MCF 10A (cell line): ENCODE measurements around the gene DYNC2H1. TPM values are rescaled to one million over a fixed set of nuclear protein-coding genes. Genes with fewer than 3 reads are reported as not detected.
A peak's percentile ranks its signal among the peaks of the same experiment; 100 is the strongest.

Experiments used
- BruUV-seq: library from RNA; stranded (reverse); fragments of 400-500 nt; replicated peaks from 2 replicates; lab custom pipeline; 2021; lab: Mats Ljungman, UMichigan
- CTCF ChIA-PET: fragments of 300-600 bp; sonication (Branson Sonifier 250); formaldehyde crosslinking; extraction: SDS; loops from one replicate; lab custom pipeline; 2021; ENCODE audit warnings: antibody characterized with exemption, inconsistent platforms; lab: Yijun Ruan, JAX
- POLR2A ChIA-PET: fragments of 300-600, 350-650 bp; sonication (Branson Sonifier 250); formaldehyde crosslinking; extraction: SDS; loops from one replicate; lab custom pipeline; 2020; ENCODE audit warnings: antibody characterized with exemption, inconsistent platforms; lab: Yijun Ruan, JAX
- DNase-seq: peaks from one replicate; pipeline ENCODE4 v3.0.0-alpha.2; 2018; ENCODE audit not compliant: unreplicated experiment
- H3K27ac Mint-ChIP-seq: one replicate; pipeline ENCODE4 v1.8.0; 2022; ENCODE audit warnings: mild to moderate bottlenecking, low read depth, mixed read lengths; ENCODE audit not compliant: unreplicated experiment
- H3K27me3 Mint-ChIP-seq: one replicate; pipeline ENCODE4 v1.8.0; 2022; ENCODE audit warnings: mixed read lengths; ENCODE audit not compliant: insufficient read depth, unreplicated experiment
- H3K36me3 Mint-ChIP-seq: one replicate; pipeline ENCODE4 v1.8.0; 2022; ENCODE audit warnings: mild to moderate bottlenecking, moderate library complexity, mixed read lengths; ENCODE audit not compliant: insufficient read depth, unreplicated experiment
- H3K4me1 Mint-ChIP-seq: one replicate; pipeline ENCODE4 v1.8.0; 2022; ENCODE audit warnings: mixed read lengths; ENCODE audit not compliant: insufficient read depth, unreplicated experiment
- H3K4me3 Mint-ChIP-seq: one replicate; pipeline ENCODE4 v1.8.0; 2022; ENCODE audit warnings: mild to moderate bottlenecking, moderate library complexity, mixed read lengths; ENCODE audit not compliant: unreplicated experiment
- H3K9me3 Mint-ChIP-seq: one replicate; pipeline ENCODE4 v1.8.0; 2022; ENCODE audit warnings: mixed read lengths; ENCODE audit not compliant: unreplicated experiment
- CTCF ChIP-seq: fragments of 200-600 bp; IDR thresholded peaks from one replicate; pipeline ENCODE4 v1.8.0; 2022; ENCODE audit warnings: antibody characterized with exemption, mild to moderate bottlenecking; ENCODE audit not compliant: unreplicated experiment
- intact Hi-C: fragments of 100-400 bp; cut with micrococcal nuclease; formaldehyde crosslinking; loops from 2 replicates; pipeline ENCODE4 v1.14.1; 2022
- total RNA-seq: library from RNA; stranded (reverse); gene quantifications from 2 replicates; pipeline ENCODE4 v1.2.3, GENCODE V29; 2022

The DYNC2H1 gene
- total RNA-seq, 1 experiment from 2014 or later: 23.0 TPM

GRCh38 chr11:103378931-103379330 is 269.7 kb downstream of the DYNC2H1 start:
- no peak for DNase-seq
- intact Hi-C loops: no loop called here
- CTCF ChIA-PET: interaction anchor here (0.5 kb wide), 1 partner anchor 17 kb away, joined by 3 read pairs; no protein-coding TSS in a partner anchor
- Mint-ChIP-seq H3K4me3 (no peak overlapping the region), H3K4me1 (peaks cover 6% of the 10 kb centered on the region), H3K9me3 (peaks cover 20% of the 10 kb centered on the region), H3K27me3 (no peaks in the 10 kb centered on the region), H3K36me3 (peaks cover 10% of the 10 kb centered on the region), H3K27ac (no peak overlapping the region)
- BruUV-seq: no TSS peak
- POLR2A ChIA-PET: no interaction called here
- TF ChIP-seq CTCF: no peak

GRCh38 chr11:103380031-103380430 is 270.8 kb downstream of the DYNC2H1 start:
- POLR2A ChIA-PET: no interaction called here
- Mint-ChIP-seq H3K36me3 (peaks cover 8% of the 10 kb centered on the region), H3K4me1 (peaks cover 13% of the 10 kb centered on the region), H3K27me3 (no peaks in the 10 kb centered on the region), H3K27ac (no peak overlapping the region), H3K9me3 (peaks cover 10% of the 10 kb centered on the region), H3K4me3 (no peak overlapping the region)
- intact Hi-C loops: no loop called here
- no peak for TF ChIP-seq CTCF
- CTCF ChIA-PET: interaction anchor here (0.7 to 1.2 kb wide), 2 partner anchors 9 to 20 kb away, joined by 3 read pairs; no protein-coding TSS in a partner anchor
- no TSS peak for BruUV-seq
- no peak for DNase-seq

GRCh38 chr11:103384652-103385051 is 275.4 kb downstream of the DYNC2H1 start:
- Mint-ChIP-seq H3K9me3 (no peaks in the 10 kb centered on the region), H3K27me3 (no peaks in the 10 kb centered on the region), H3K27ac (peak overlapping the region; percentile 76), H3K36me3 (peaks cover 14% of the 10 kb centered on the region), H3K4me1 (peaks cover 12% of the 10 kb centered on the region), H3K4me3 (peak overlapping the region; percentile 7)
- DNase-seq: no peak
- ChIA-PET POLR2A (interaction anchor here (0.6 kb wide), 1 partner anchor 1378 kb away, joined by 3 read pairs; no protein-coding TSS in a partner anchor), CTCF (no interaction called here)
- BruUV-seq: no TSS peak
- intact Hi-C loops: no loop called here
- no peak for TF ChIP-seq CTCF

GRCh38 chr11:103395612-103396011 is 286.4 kb downstream of the DYNC2H1 start:
- Mint-ChIP-seq H3K9me3 (peaks cover 7% of the 10 kb centered on the region), H3K4me1 (peaks cover 14% of the 10 kb centered on the region), H3K27me3 (no peaks in the 10 kb centered on the region), H3K4me3 (no peak overlapping the region), H3K36me3 (peaks cover 6% of the 10 kb centered on the region), H3K27ac (no peak overlapping the region)
- CTCF ChIA-PET: no interaction called here
- POLR2A ChIA-PET: no interaction called here
- no TSS peak for BruUV-seq
- intact Hi-C loops: no loop called here
- TF ChIP-seq CTCF: no peak
- peak; percentile 23 for DNase-seq
